GM13977 (cell line): ENCODE results near the gene BAG3.
"Not testable (repeated sequence)": the region's sequence is repeated elsewhere in the genome, so short reads cannot be mapped to it uniquely, and the experiment has no call there.

ENCODE experiments used
- DNase-seq: peaks from one replicate; pipeline ENCODE4 v3.0.0; 2012; ENCODE audit warnings: low spot score
- CTCF ChIP-seq: IDR thresholded peaks from 2 replicates; pipeline ENCODE4 v1.5.1; 2012; ENCODE audit warnings: mild to moderate bottlenecking, control low read depth; ENCODE audit not compliant: insufficient read depth; ENCODE audit errors: extremely low read depth, missing control alignments
- in situ Hi-C: fragments of 300-500 bp; cut with MboI; formaldehyde crosslinking; loops from one replicate; pipeline ENCODE4 v1.12.0; 2022; ENCODE audit warnings: low sequenced_read_pairs, low pct_unique_long_range_greater_than_20kb, mixed read lengths, inconsistent platforms; ENCODE audit not compliant: unreplicated experiment

Gene BAG3

GRCh38 chr10:119701861-119702260 lies 50.7 kb downstream of the BAG3 start:
- no peak for DNase-seq
- in situ Hi-C loops, result no loop called here
- no peak for TF ChIP-seq CTCF

- TF ChIP-seq CTCF, result no peak
These were observed 51.4 kb downstream of the BAG3 start for GRCh38 chr10:119702583-119702982.

GRCh38 chr10:119703903-119704508 lies 52.8 kb downstream of the BAG3 start:
- TF ChIP-seq CTCF, result no peak
- in situ Hi-C loops, result no loop called here
- no peak for DNase-seq

More at GRCh38 chr10:119702583-119702982, 51.4 kb downstream of the BAG3 start:
- in situ Hi-C loops, result no loop called here
- no peak for DNase-seq

- in situ Hi-C loops, result no loop called here
- no peak for TF ChIP-seq CTCF
These were observed 54.3 kb downstream of the BAG3 start for GRCh38 chr10:119705434-119705831.

GRCh38 chr10:119706521-119707278 lies 55.5 kb downstream of the BAG3 start:
- in situ Hi-C loops, result no loop called here
- TF ChIP-seq CTCF, result no peak
- no peak for DNase-seq

More at GRCh38 chr10:119705434-119705831, 54.3 kb downstream of the BAG3 start:
- DNase-seq, result no peak

- in situ Hi-C loops, DNase-seq: not testable (repeated sequence)
These were observed 56.2 kb downstream of the BAG3 start for GRCh38 chr10:119707331-119707730.

GRCh38 chr10:119710935-119711334 lies 59.8 kb downstream of the BAG3 start:
- DNase-seq, in situ Hi-C loops: not testable (repeated sequence)
